ENCODE data around the gene C22orf15.

Gene C22orf15

GRCh38 chr22:23762842-23763578 lies at the start of gene C22orf15:
Gene C22orf15 (plus strand): TSS chr22:23762990. CDS start chr22:23763307, 317 bp downstream.
- peak within 1 kb of the TSS in 1 of 2 donors; percentile 10 for H3K27ac ChIP-seq
- peaks cover 0 to 38% (median 33%) of the 10 kb centered on the region in 4 donors for H3K4me1 ChIP-seq
- intact Hi-C loops (cut with DNase I; ENCODE audit: low total_unique reads), result no loop called here
- no peaks in the 10 kb centered on the region for H3K27me3 ChIP-seq
- H3K9me3 ChIP-seq, result no peaks in the 10 kb centered on the region
- peak within 1 kb of the TSS; percentile 22 to 33 for H3K4me3 ChIP-seq
- peaks cover 0 to 13% (median 0%) of the 10 kb centered on the region in 3 donors for H3K36me3 ChIP-seq
- DNase-seq, result no peak
- TF ChIP-seq CTCF (IDR thresholded peaks at IDR 0.05), result no peak

GRCh38 chr22:23713696-23714595 lies 48.8 kb upstream of the C22orf15 start:
- no peak overlapping the region for H3K4me3 ChIP-seq
- peaks cover under 1 to 61% (median 33%) of the 10 kb centered on the region in 3 donors for H3K36me3 ChIP-seq
- H3K4me1 ChIP-seq, result peaks cover 0 to 16% (median 14%) of the 10 kb centered on the region in 4 donors
- no peak for DNase-seq
- intact Hi-C loops (cut with DNase I; ENCODE audit: low total_unique reads), result no loop called here
- no peak for TF ChIP-seq CTCF (IDR thresholded peaks at IDR 0.05)
- no peak overlapping the region for H3K27ac ChIP-seq
- no peaks in the 10 kb centered on the region for H3K9me3 ChIP-seq
- H3K27me3 ChIP-seq, result no peaks in the 10 kb centered on the region

- no peaks in the 10 kb centered on the region for H3K27me3 ChIP-seq
- no peak for DNase-seq
- intact Hi-C loops (cut with DNase I; ENCODE audit: low total_unique reads), result loop anchor here (5.0 kb wide), 1 partner anchor 132 kb away; no protein-coding TSS in a partner anchor
These were observed 47.9 kb upstream of the C22orf15 start for GRCh38 chr22:23714596-23715578.

GRCh38 chr22:23715806-23716375 lies 46.9 kb upstream of the C22orf15 start:
- Histone ChIP-seq H3K27ac (peak overlapping the region in 1 of 2 donors; percentile 67), H3K27me3 (no peaks in the 10 kb centered on the region), H3K4me1 (peaks cover 0 to 16% (median 14%) of the 10 kb centered on the region in 4 donors), H3K36me3 (peaks cover 0 to 42% (median 22%) of the 10 kb centered on the region in 3 donors), H3K4me3 (peak overlapping the region; percentile 62 to 98), H3K9me3 (no peaks in the 10 kb centered on the region)
- TF ChIP-seq CTCF (IDR thresholded peaks at IDR 0.05), result no peak
- intact Hi-C loops (cut with DNase I; ENCODE audit: low total_unique reads), result loop anchor here (5.0 kb wide), 1 partner anchor 131 kb away; no protein-coding TSS in a partner anchor
- no peak for DNase-seq

More at GRCh38 chr22:23714596-23715578, 47.9 kb upstream of the C22orf15 start:
- TF ChIP-seq CTCF (IDR thresholded peaks at IDR 0.05), result no peak
- peaks cover 0 to 16% (median 14%) of the 10 kb centered on the region in 4 donors for H3K4me1 ChIP-seq
- H3K4me3 ChIP-seq, result no peak overlapping the region
- H3K36me3 ChIP-seq, result peaks cover 0 to 52% (median 27%) of the 10 kb centered on the region in 3 donors
- H3K27ac ChIP-seq, result no peak overlapping the region
- no peaks in the 10 kb centered on the region for H3K9me3 ChIP-seq
